ENCODE measurements around the gene LSG1.
"Not testable (repeated sequence)": the region's sequence is repeated elsewhere in the genome, so short reads cannot be mapped to it uniquely, and the experiment has no call there.

LSG1 gene

GRCh38 chr3:194657439-194657838, 14.6 kb downstream of the LSG1 start:
- no peak for DNase-seq (ENCODE audit: low read depth in 2 of 2)

- no peak for DNase-seq (ENCODE audit: low read depth in 2 of 2)
These were observed 17.5 kb downstream of the LSG1 start for GRCh38 chr3:194654443-194654842.

- DNase-seq (ENCODE audit: low read depth in 2 of 2), result no peak
These were observed 24.2 kb downstream of the LSG1 start for GRCh38 chr3:194647747-194648146.

GRCh38 chr3:194642769-194643168, 29.2 kb downstream of the LSG1 start:
- no peak for DNase-seq (ENCODE audit: low read depth in 2 of 2)

GRCh38 chr3:194640829-194641228, 31.2 kb downstream of the LSG1 start:
- DNase-seq (ENCODE audit: low read depth in 2 of 2), result peak in 1 of 2 donors; percentile 11

- DNase-seq (ENCODE audit: low read depth in 2 of 2), result no peak
These were observed 32.9 kb downstream of the LSG1 start for GRCh38 chr3:194638991-194639605.

GRCh38 chr3:194637541-194638400, 34.2 kb downstream of the LSG1 start:
- no peak for DNase-seq (ENCODE audit: low read depth in 2 of 2)

- no peak for DNase-seq (ENCODE audit: low read depth in 2 of 2)
These were observed 34.9 kb downstream of the LSG1 start for GRCh38 chr3:194637066-194637465.

GRCh38 chr3:194633349-194634004, 38.5 kb downstream of the LSG1 start, which contains the start of gene TMEM44:
TSS of gene TMEM44 (minus strand) at chr3:194633419. CDS start at chr3:194633215, 204 bp downstream.
- peak; percentile 44 to 49 for DNase-seq (ENCODE audit: low read depth in 2 of 2)

- DNase-seq (ENCODE audit: low read depth in 2 of 2), result peak; percentile 4 to 10
These were observed 39.1 kb downstream of the LSG1 start for GRCh38 chr3:194632809-194633348.

GRCh38 chr3:194632226-194632808, 39.7 kb downstream of the LSG1 start:
- no peak for DNase-seq (ENCODE audit: low read depth in 2 of 2)

- DNase-seq (ENCODE audit: low read depth in 2 of 2), result no peak
These were observed 40.3 kb downstream of the LSG1 start for GRCh38 chr3:194631696-194632095.

GRCh38 chr3:194630681-194631080, 41.3 kb downstream of the LSG1 start:
- DNase-seq (ENCODE audit: low read depth in 2 of 2), result not testable (repeated sequence)

- DNase-seq (ENCODE audit: low read depth in 2 of 2), result no peak
These were observed 47.0 kb downstream of the LSG1 start for GRCh38 chr3:194624956-194625355.

- no peak for DNase-seq (ENCODE audit: low read depth in 2 of 2)
These were observed 48.3 kb downstream of the LSG1 start for GRCh38 chr3:194623449-194624290.

GRCh38 chr3:194622621-194623340, 49.2 kb downstream of the LSG1 start:
- DNase-seq (ENCODE audit: low read depth in 2 of 2), result no peak

GRCh38 chr3:194621947-194622346, 50.0 kb downstream of the LSG1 start:
- no peak for DNase-seq (ENCODE audit: low read depth in 2 of 2)

- no peak for DNase-seq (ENCODE audit: low read depth in 2 of 2)
These were observed 51.8 kb downstream of the LSG1 start for GRCh38 chr3:194620196-194620595.

- no peak for DNase-seq (ENCODE audit: low read depth in 2 of 2)
These were observed 52.2 kb downstream of the LSG1 start for GRCh38 chr3:194619741-194620140.
